ENCODE measurements around the gene CTSW.

CTSW gene

DNA sequence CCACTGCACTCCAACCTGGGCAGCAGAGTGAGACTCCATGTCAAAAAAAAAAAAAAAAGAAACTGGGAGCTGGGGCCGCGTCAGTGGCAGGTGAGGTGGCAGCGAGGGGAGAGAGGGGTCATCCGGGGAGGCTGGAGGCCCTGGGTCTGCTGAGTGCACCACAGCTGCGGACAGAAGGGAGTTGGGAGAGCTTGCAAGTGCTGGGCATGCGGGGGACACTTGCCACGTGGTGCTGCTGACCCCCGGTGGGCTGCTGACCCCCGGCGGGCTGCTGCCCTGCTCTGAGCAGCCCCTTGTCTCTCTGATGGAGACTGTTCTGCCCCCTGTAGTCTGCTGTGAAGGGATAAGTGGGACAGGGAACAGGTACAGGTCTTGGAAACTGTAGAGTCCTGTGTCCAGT lies 42.2 kb downstream of the CTSW start:
- no peak for DNase-seq (ENCODE audit: low spot score)
- TF ChIP-seq, protein P1, sequence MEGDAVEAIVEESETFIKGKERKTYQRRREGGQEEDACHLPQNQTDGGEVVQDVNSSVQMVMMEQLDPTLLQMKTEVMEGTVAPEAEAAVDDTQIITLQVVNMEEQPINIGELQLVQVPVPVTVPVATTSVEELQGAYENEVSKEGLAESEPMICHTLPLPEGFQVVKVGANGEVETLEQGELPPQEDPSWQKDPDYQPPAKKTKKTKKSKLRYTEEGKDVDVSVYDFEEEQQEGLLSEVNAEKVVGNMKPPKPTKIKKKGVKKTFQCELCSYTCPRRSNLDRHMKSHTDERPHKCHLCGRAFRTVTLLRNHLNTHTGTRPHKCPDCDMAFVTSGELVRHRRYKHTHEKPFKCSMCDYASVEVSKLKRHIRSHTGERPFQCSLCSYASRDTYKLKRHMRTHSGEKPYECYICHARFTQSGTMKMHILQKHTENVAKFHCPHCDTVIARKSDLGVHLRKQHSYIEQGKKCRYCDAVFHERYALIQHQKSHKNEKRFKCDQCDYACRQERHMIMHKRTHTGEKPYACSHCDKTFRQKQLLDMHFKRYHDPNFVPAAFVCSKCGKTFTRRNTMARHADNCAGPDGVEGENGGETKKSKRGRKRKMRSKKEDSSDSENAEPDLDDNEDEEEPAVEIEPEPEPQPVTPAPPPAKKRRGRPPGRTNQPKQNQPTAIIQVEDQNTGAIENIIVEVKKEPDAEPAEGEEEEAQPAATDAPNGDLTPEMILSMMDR (IDR thresholded peaks at IDR 0.05; ENCODE audit: extremely low read depth, missing control alignments), result no peak

DNA sequence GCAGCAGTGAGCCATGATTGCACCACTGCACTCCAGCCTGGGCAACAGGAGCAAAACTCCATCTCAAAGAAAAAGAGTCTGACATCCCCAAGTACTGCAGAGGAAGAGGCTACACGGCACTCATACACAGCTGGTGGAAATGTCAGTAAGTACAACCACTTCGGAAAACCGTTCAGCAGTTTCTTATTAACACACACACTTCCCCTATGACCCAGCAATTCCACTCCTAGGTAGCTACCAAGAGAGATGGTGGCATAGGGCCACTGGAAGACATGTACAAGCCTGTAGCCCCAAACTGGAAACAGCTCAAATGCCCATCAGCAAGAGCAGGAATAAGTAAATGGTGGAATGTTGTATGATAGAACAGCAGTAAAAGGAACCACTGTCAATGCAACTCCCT lies 42.9 kb downstream of the CTSW start:
- no peak for DNase-seq (ENCODE audit: low spot score)
- TF ChIP-seq, protein P1 (IDR thresholded peaks at IDR 0.05; ENCODE audit: extremely low read depth, missing control alignments), result no peak

DNA sequence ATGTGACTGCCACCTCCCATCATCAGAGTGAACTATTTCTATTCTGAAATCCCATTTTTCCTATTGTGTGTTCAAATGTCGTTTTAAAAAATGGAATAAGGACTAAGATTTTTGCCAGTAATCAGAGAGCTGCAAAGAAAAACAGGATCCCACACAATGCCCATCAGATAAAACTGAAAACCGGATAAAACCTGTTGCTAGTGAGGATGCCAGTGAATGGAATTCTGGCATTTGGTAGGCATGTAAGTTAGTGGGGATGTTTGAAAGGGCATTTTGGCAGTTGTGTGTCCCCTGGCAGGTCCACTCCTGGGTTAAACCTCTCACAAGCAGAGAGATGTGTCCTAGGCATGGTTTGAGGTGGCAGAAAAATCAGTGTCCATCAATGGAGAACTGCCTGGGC lies 45.8 kb downstream of the CTSW start:
- DNase-seq (ENCODE audit: low spot score), result no peak
- TF ChIP-seq, protein P1 (IDR thresholded peaks at IDR 0.05; ENCODE audit: extremely low read depth, missing control alignments), result no peak

DNA sequence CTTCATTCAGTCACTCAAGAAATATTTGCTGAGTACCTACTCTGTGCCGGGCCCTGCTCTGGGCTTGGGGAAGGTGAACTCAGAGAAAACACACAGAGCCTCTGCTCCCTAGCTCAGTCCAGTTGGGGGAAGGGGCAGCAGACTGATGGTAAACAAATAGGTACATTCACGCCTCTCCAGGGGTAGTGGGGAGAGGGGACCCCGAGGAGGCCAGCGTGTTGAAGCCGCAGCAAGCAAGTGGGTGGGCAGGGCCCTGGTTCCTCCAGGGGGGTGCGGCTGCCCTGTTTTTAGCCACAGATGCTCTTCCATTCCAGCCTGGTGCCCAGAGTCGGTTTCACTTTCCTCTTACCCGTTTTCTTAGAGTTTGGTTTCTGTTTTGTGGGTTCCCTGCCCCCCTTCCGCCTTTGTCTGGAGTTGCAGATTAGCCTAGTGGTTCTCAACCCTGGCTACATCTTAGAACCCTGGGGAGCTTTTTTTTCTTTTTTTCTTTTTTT lies 48.3 kb downstream of the CTSW start:
- peak; percentile 84 for DNase-seq (ENCODE audit: low spot score)
- TF ChIP-seq, protein P1 (IDR thresholded peaks at IDR 0.05; ENCODE audit: extremely low read depth, missing control alignments), result no peak

DNA sequence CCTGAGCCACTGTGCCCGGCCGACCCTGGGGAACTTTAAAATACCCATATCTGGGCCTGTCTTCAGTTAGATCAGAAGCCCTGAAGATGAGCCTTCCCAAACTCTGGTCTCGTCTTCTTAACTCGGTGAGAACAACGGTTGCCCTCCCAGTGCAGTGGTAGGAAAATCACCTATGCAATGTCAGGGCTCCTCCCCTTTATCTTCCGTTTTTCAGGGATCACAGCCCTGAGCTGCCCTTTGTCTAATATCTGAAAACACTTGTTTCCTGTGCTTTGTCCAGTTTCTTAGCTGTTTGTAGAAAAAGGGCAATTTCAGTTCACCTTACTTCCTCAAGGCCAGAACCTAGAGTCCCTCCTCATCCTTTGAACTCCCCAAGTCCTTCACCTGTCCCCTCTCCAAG lies 49.0 kb downstream of the CTSW start:
- TF ChIP-seq, protein P1 (IDR thresholded peaks at IDR 0.05; ENCODE audit: extremely low read depth, missing control alignments), result no peak
- no peak for DNase-seq (ENCODE audit: low spot score)

DNA sequence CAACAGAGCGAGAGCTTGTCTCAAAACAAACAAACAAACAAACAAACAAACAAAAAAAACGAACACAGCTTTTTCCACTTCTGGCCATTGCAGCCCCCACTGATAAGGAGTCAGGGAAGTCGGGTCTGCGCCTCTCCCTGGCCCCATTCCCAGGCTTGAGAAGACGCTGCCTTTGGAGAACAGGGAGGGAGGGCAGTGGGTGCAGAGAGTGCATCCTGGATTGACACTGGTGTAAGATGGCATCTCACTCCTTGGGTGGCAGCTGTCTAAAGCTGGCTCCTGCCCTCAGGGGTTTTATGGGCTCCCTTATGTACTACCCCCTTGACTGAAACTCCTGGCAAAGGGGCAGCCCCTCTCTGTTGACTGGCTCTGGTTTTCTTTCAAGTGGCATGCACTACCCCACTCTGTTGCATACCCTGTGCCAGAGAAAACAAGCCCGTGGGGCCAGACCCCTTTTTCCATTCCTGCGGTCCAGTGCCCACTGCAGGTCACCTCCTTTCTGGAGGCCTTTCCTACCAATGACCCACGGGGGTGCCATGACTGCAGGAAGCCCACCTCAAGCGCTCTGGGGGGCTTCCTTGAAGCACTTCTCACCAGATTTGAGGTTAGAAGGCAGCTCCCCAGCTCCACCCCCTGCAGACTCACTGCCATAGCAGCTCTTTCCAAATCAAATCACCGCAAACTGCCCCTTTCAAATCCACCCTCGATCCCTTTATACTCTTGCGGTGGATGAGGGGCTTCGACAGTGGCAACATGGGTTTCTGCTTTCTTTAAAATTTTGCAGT lies 52.3 kb downstream of the CTSW start:
- DNase-seq (ENCODE audit: low spot score), result no peak
- TF ChIP-seq, protein P1 (IDR thresholded peaks at IDR 0.05; ENCODE audit: extremely low read depth, missing control alignments), result peak; percentile 12

DNA sequence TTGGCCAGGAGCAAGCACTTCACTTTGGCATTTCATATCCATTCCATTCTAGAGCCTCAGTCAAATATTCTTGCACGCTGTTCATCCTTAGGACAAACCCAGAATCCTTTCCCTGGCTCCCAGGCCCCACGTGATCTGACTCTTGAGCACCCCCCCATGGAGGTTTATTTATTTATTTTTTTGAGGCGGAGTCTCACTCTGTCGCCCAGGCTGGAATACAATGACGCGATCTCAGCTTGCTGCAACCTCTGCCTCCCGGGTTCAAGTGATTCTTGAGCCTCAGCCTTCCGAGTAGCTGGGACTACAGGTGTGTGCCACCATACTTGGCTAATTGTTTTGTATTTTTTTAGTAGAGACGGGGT lies 52.9 kb downstream of the CTSW start:
- no peak for DNase-seq (ENCODE audit: low spot score)

More for the DNA sequence above, 52.9 kb downstream of the CTSW start:
- TF ChIP-seq, protein P1 (IDR thresholded peaks at IDR 0.05; ENCODE audit: extremely low read depth, missing control alignments), result no peak

Measured in GM20000 (cell line).